Measurements from ENCODE around the gene XPO5. TPM values are rescaled to one million over a fixed set of nuclear protein-coding genes. Genes with fewer than 3 reads are reported as not detected.
"Not testable (repeated sequence)": the region's sequence is repeated elsewhere in the genome, so short reads cannot be mapped to it uniquely, and the experiment has no call there.

XPO5 gene
- total and polyA plus RNA-seq, 2 experiments from 2014 or later: 28.5 to 95.2 TPM

GRCh38 chr6:43539409-43539808 is 36.4 kb downstream of the XPO5 start:
- H3K4me3 Mint-ChIP-seq; H3K79me2 ChIP-seq (replicated peaks; ENCODE audit: insufficient read depth); H3K4me3 ChIP-seq; H3K27ac Mint-ChIP-seq; H2AFZ ChIP-seq; H3K27ac ChIP-seq (ENCODE audit: low read depth); H3K4me2 ChIP-seq; H3K4me1 Mint-ChIP-seq; H3K27me3 ChIP-seq (ENCODE audit: insufficient read depth); H3F3A ChIP-seq (replicated peaks; ENCODE audit: low read depth); H3K4me1 ChIP-seq (ENCODE audit: insufficient read depth); DNase-seq (ENCODE audit: low spot score); H3K27me3 Mint-ChIP-seq (ENCODE audit: insufficient read depth, low read depth, poor library complexity); H3K9me2 ChIP-seq (ENCODE audit: insufficient read depth); H3K9me3 Mint-ChIP-seq; ATAC-seq: not testable (repeated sequence)
- Histone ChIP-seq H4K20me1 (replicated peaks; ENCODE audit: insufficient read depth) (peaks cover 13% of the 10 kb centered on the region), H3K36me3 (ENCODE audit: insufficient read depth) (peaks cover 56% of the 10 kb centered on the region)
- peaks cover 73% of the 10 kb centered on the region for H3K36me3 Mint-ChIP-seq (ENCODE audit: low read depth)

GRCh38 chr6:43538986-43539385 is 36.9 kb downstream of the XPO5 start:
- H3K27ac Mint-ChIP-seq; H3K4me1 ChIP-seq (ENCODE audit: insufficient read depth); H3K27ac ChIP-seq (ENCODE audit: low read depth); DNase-seq (ENCODE audit: low spot score); H3K27me3 Mint-ChIP-seq (ENCODE audit: insufficient read depth, low read depth, poor library complexity); H3K9me2 ChIP-seq (ENCODE audit: insufficient read depth); H3K4me3 Mint-ChIP-seq; H3K9me3 Mint-ChIP-seq; H3K4me1 Mint-ChIP-seq; H3K27me3 ChIP-seq (ENCODE audit: insufficient read depth); ATAC-seq; H3F3A ChIP-seq (replicated peaks; ENCODE audit: low read depth); H3K79me2 ChIP-seq (replicated peaks; ENCODE audit: insufficient read depth); H3K4me2 ChIP-seq; H2AFZ ChIP-seq; H3K4me3 ChIP-seq: not testable (repeated sequence)
- peaks cover 71% of the 10 kb centered on the region for H3K36me3 Mint-ChIP-seq (ENCODE audit: low read depth)
- Histone ChIP-seq H4K20me1 (replicated peaks; ENCODE audit: insufficient read depth) (peaks cover 13% of the 10 kb centered on the region), H3K36me3 (ENCODE audit: insufficient read depth) (peaks cover 55% of the 10 kb centered on the region)

GRCh38 chr6:43532201-43532600 is 43.6 kb downstream of the XPO5 start:
- Mint-ChIP-seq H3K27me3 (ENCODE audit: insufficient read depth, low read depth, poor library complexity) (peaks cover 2% of the 10 kb centered on the region), H3K36me3 (ENCODE audit: low read depth) (peaks cover 77% of the 10 kb centered on the region), H3K4me1 (no peaks in the 10 kb centered on the region), H3K27ac (no peak overlapping the region), H3K9me3 (no peaks in the 10 kb centered on the region), H3K4me3 (no peak overlapping the region)
- ATAC-seq (no peak), DNase-seq (ENCODE audit: low spot score) (no peak)
- Histone ChIP-seq H3K4me2 (no peak overlapping the region), H3K4me3 (no peak overlapping the region), H3K4me1 (ENCODE audit: insufficient read depth) (no peaks in the 10 kb centered on the region), H3K27me3 (ENCODE audit: insufficient read depth) (no peaks in the 10 kb centered on the region), H3K79me2 (replicated peaks; ENCODE audit: insufficient read depth) (no peaks in the 10 kb centered on the region), H3K9me2 (ENCODE audit: insufficient read depth) (no peaks in the 10 kb centered on the region), H4K20me1 (replicated peaks; ENCODE audit: insufficient read depth) (peaks cover 13% of the 10 kb centered on the region), H3F3A (replicated peaks; ENCODE audit: low read depth) (peaks cover 10% of the 10 kb centered on the region; the same call in 1 of the 2 replicates), H3K36me3 (ENCODE audit: insufficient read depth) (peaks cover 45% of the 10 kb centered on the region), H2AFZ (no peak overlapping the region), H3K27ac (ENCODE audit: low read depth) (no peak overlapping the region)
- TF ChIP-seq CREB1 (CRISPR knock-in tag; IDR thresholded peaks at IDR 0.05; ENCODE audit: low read depth) (no peak), ZNF462 (CRISPR knock-in tag; IDR thresholded peaks at IDR 0.05) (no peak), JUNB (IDR thresholded peaks at IDR 0.05; ENCODE audit: unreplicated experiment) (no peak), ETS1 (IDR thresholded peaks at IDR 0.05) (no peak), EZH2 (IDR thresholded peaks at IDR 0.05; ENCODE audit: low read depth, unreplicated experiment) (no peak), STAT1 (IDR thresholded peaks at IDR 0.05; ENCODE audit: unreplicated experiment) (no peak), ZNF114 (CRISPR knock-in tag; IDR thresholded peaks at IDR 0.05) (no peak), CTCF (conservative IDR thresholded peaks at IDR 0.05; ENCODE audit: low read depth in 2 of 2) (no peak)
